HG03039 (cell line): ENCODE results near the gene ARHGAP27.
"Not testable (repeated sequence)": the region's sequence is repeated elsewhere in the genome, so short reads cannot be mapped to it uniquely, and the experiment has no call there.

Experiments used
- ATAC-seq: cut with Tn5 transposase; IDR thresholded peaks from one replicate; pipeline ENCODE4 v1.9.1; 2021; ENCODE audit warnings: mild to moderate bottlenecking, moderate library complexity; ENCODE audit not compliant: unreplicated experiment

The ARHGAP27 gene

GRCh38 chr17:45447650-45448049 lies 15.0 kb upstream of the ARHGAP27 start:
- ATAC-seq: not testable (repeated sequence)

GRCh38 chr17:45446872-45447625 lies 14.4 kb upstream of the ARHGAP27 start:
- not testable (repeated sequence) for ATAC-seq

- not testable (repeated sequence) for ATAC-seq
These were observed 13.5 kb upstream of the ARHGAP27 start for GRCh38 chr17:45445901-45446743.

GRCh38 chr17:45444856-45445820 lies 12.5 kb upstream of the ARHGAP27 start:
- ATAC-seq: not testable (repeated sequence)

GRCh38 chr17:45444301-45444700 lies 11.6 kb upstream of the ARHGAP27 start:
- ATAC-seq: not testable (repeated sequence)

- ATAC-seq: not testable (repeated sequence)
These were observed 10.9 kb upstream of the ARHGAP27 start for GRCh38 chr17:45443371-45444260.

- no peak for ATAC-seq
These were observed 9.0 kb upstream of the ARHGAP27 start for GRCh38 chr17:45441526-45442310.

- peak; percentile 53 for ATAC-seq
These were observed 8.3 kb upstream of the ARHGAP27 start for GRCh38 chr17:45440839-45441515.

- no peak for ATAC-seq
These were observed 7.6 kb upstream of the ARHGAP27 start for GRCh38 chr17:45440161-45440778.

- no peak for ATAC-seq
These were observed 6.4 kb upstream of the ARHGAP27 start for GRCh38 chr17:45438931-45439610.

- ATAC-seq: no peak
These were observed 5.0 kb upstream of the ARHGAP27 start for GRCh38 chr17:45437465-45438283.

- ATAC-seq: no peak
These were observed 4.2 kb upstream of the ARHGAP27 start for GRCh38 chr17:45436625-45437464.

GRCh38 chr17:45436161-45436560 lies 3.5 kb upstream of the ARHGAP27 start:
- no peak for ATAC-seq

GRCh38 chr17:45435481-45435880 lies 2.8 kb upstream of the ARHGAP27 start:
- no peak for ATAC-seq

- no peak for ATAC-seq
These were observed 477 bp upstream of the ARHGAP27 start for GRCh38 chr17:45433159-45433535.
